Measurements from ENCODE around the gene HELLS.

The HELLS gene

GRCh38 chr10:94607111-94607510 lies 61.5 kb downstream of the HELLS start:
- no peak overlapping the region for H3K4me3 ChIP-seq (ENCODE audit: extremely low read depth, insufficient read depth, low read length, poor library complexity, severe bottlenecking)
- H3K36me3 ChIP-seq (ENCODE audit: control insufficient read depth, insufficient read depth, low read length), result peaks cover 77% of the 10 kb centered on the region
- H3K9me3 ChIP-seq (ENCODE audit: control insufficient read depth, low read length), result no peaks in the 10 kb centered on the region
- no CpG with 5 or more reads among the region's 1 CpG for WGBS, 2 experiments (ENCODE audit: insufficient coverage in 2 of 2)
- H3K27ac ChIP-seq (ENCODE audit: low read depth, low read length, severe bottlenecking), result no peak overlapping the region
- H3K4me1 ChIP-seq (ENCODE audit: control insufficient read depth, insufficient read depth, low read length, poor library complexity, severe bottlenecking), result no peaks in the 10 kb centered on the region

DNA sequence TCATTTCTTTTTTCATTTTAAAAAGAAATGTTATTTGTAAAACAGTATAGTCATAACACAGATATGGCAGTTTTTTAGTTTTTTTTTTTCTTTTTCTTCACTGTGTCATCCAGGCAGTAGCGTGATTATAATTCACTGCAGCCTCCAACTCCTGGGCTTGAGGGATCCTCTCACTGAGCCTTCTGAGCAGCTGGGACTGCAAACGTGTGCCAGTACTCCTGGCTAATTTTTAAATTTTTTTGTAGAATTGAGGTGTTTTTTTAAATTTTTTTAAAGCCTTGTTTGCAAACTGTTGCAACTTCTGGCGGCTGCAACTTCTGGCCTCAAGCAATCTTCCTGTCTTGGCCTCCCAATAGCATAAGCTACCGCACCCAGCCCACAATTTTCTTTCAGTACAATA lies 63.0 kb downstream of the HELLS start:
- Histone ChIP-seq H3K27ac (ENCODE audit: low read depth, low read length, severe bottlenecking) (no peak overlapping the region), H3K4me3 (ENCODE audit: extremely low read depth, insufficient read depth, low read length, poor library complexity, severe bottlenecking) (no peak overlapping the region), H3K36me3 (ENCODE audit: control insufficient read depth, insufficient read depth, low read length) (peaks cover 67% of the 10 kb centered on the region), H3K4me1 (ENCODE audit: control insufficient read depth, insufficient read depth, low read length, poor library complexity, severe bottlenecking) (no peaks in the 10 kb centered on the region), H3K9me3 (ENCODE audit: control insufficient read depth, low read length) (no peaks in the 10 kb centered on the region)
- 94% methylated on average over 2 of the region's 4 CpGs; no CpG with 5 or more reads in 1 of the 2 experiments for WGBS, 2 experiments (ENCODE audit: insufficient coverage in 2 of 2)

DNA sequence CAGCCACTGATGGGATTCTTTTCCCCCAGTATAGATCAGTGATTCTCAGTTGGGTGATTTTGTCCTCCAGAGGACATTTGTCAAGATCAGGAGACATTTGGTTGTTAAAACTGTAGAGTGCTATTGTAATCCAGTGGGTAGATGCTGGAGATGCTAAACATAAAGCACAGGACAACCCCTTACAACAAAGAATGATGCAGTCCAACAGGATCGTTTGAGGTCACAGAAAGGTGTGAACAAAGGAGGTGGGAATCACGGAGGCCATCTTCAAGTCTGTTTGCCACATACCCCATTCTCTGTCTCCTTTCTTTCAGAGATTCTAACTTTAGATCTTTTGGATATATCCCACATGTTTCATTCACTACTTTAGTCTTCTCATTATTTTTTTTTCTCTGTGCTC lies 69.0 kb downstream of the HELLS start:
- Histone ChIP-seq H3K4me3 (ENCODE audit: extremely low read depth, insufficient read depth, low read length, poor library complexity, severe bottlenecking) (no peak overlapping the region), H3K27ac (ENCODE audit: low read depth, low read length, severe bottlenecking) (no peak overlapping the region), H3K4me1 (ENCODE audit: control insufficient read depth, insufficient read depth, low read length, poor library complexity, severe bottlenecking) (no peaks in the 10 kb centered on the region), H3K36me3 (ENCODE audit: control insufficient read depth, insufficient read depth, low read length) (peaks cover 26% of the 10 kb centered on the region), H3K9me3 (ENCODE audit: control insufficient read depth, low read length) (no peaks in the 10 kb centered on the region)
- 83 to 92% methylated on average over 1 to 2 of the region's 2 CpGs for WGBS, 2 experiments (ENCODE audit: insufficient coverage in 2 of 2)

DNA sequence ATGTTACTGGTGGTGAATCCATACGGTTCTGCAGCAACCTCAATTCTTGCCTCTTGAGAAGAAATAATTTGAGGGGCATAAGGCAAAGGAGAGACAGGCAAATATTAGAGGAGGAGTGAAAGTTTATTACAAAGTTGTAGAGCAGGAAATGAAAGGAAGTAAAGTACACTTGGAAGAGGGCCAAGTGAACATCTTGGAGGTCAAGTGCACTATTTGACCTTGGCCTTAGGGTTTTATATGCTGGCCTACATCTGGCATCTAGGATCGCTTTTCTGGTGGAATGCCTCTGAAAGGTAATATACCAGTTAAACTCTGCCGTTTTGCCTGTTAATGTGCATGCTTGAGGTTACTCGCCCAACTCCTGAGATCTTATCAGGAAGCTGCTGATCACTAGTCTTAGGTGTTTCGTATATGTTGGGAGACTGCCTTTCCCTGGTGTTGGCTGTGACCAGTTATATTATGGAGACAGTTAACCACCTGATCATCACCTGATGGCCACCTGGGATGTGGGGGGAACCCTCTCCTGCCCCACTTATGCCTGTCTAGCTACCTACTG lies 71.9 kb downstream of the HELLS start:
- 96% methylated on average over 4 to 5 of the region's 5 CpGs for WGBS, 2 experiments (ENCODE audit: insufficient coverage in 2 of 2)
- no peak overlapping the region for H3K4me3 ChIP-seq (ENCODE audit: extremely low read depth, insufficient read depth, low read length, poor library complexity, severe bottlenecking)
- H3K36me3 ChIP-seq (ENCODE audit: control insufficient read depth, insufficient read depth, low read length), result peaks cover 1% of the 10 kb centered on the region
- H3K27ac ChIP-seq (ENCODE audit: low read depth, low read length, severe bottlenecking), result no peak overlapping the region
- peaks cover 3% of the 10 kb centered on the region for H3K4me1 ChIP-seq (ENCODE audit: control insufficient read depth, insufficient read depth, low read length, poor library complexity, severe bottlenecking)
- H3K9me3 ChIP-seq (ENCODE audit: control insufficient read depth, low read length), result no peaks in the 10 kb centered on the region

GRCh38 chr10:94622666-94623205 lies 77.1 kb downstream of the HELLS start:
- Histone ChIP-seq H3K4me1 (ENCODE audit: control insufficient read depth, insufficient read depth, low read length, poor library complexity, severe bottlenecking) (peaks cover 6% of the 10 kb centered on the region), H3K27ac (ENCODE audit: low read depth, low read length, severe bottlenecking) (peak overlapping the region; percentile 45), H3K9me3 (ENCODE audit: control insufficient read depth, low read length) (peaks cover 10% of the 10 kb centered on the region), H3K36me3 (ENCODE audit: control insufficient read depth, insufficient read depth, low read length) (no peaks in the 10 kb centered on the region), H3K4me3 (ENCODE audit: extremely low read depth, insufficient read depth, low read length, poor library complexity, severe bottlenecking) (no peak overlapping the region)
- WGBS, 2 experiments (ENCODE audit: insufficient coverage in 2 of 2), result no CpG with 5 or more reads among the region's 1 CpG

DNA sequence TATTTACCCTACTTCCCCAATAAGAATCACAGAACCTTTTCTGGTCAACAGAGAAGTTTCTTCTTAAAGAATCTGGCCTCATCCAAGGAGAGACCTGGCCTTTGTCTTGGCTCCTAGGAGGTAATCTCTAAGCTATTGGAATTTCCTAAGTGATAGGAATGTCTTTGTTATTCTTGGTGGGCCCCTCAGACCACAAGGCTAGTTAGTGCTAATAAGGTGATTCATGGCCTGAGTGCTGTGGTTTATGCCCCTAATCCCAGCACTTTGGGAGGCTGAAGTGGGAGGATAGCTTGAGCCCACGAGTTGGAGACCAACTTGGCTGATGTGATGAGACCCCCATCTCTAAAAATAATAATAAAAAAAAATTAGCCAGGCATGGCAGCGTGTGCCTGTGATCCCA lies 78.0 kb downstream of the HELLS start:
- Histone ChIP-seq H3K4me1 (ENCODE audit: control insufficient read depth, insufficient read depth, low read length, poor library complexity, severe bottlenecking) (peaks cover 6% of the 10 kb centered on the region), H3K36me3 (ENCODE audit: control insufficient read depth, insufficient read depth, low read length) (no peaks in the 10 kb centered on the region), H3K27ac (ENCODE audit: low read depth, low read length, severe bottlenecking) (peak overlapping the region; percentile 45), H3K4me3 (ENCODE audit: extremely low read depth, insufficient read depth, low read length, poor library complexity, severe bottlenecking) (no peak overlapping the region), H3K9me3 (ENCODE audit: control insufficient read depth, low read length) (peaks cover 10% of the 10 kb centered on the region)
- 78% methylated on average over 1 of the region's 2 CpGs; no CpG with 5 or more reads in 1 of the 2 experiments for WGBS, 2 experiments (ENCODE audit: insufficient coverage in 2 of 2)

- 60 to 80% methylated on average over 1 of the region's 2 CpGs for WGBS, 2 experiments (ENCODE audit: insufficient coverage in 2 of 2)
- Histone ChIP-seq H3K27ac (ENCODE audit: low read depth, low read length, severe bottlenecking) (no peak overlapping the region), H3K36me3 (ENCODE audit: control insufficient read depth, insufficient read depth, low read length) (no peaks in the 10 kb centered on the region), H3K4me3 (ENCODE audit: extremely low read depth, insufficient read depth, low read length, poor library complexity, severe bottlenecking) (no peak overlapping the region), H3K9me3 (ENCODE audit: control insufficient read depth, low read length) (peaks cover 10% of the 10 kb centered on the region), H3K4me1 (ENCODE audit: control insufficient read depth, insufficient read depth, low read length, poor library complexity, severe bottlenecking) (peaks cover 6% of the 10 kb centered on the region)
These were observed 80.9 kb downstream of the HELLS start for GRCh38 chr10:94626476-94626875.

DNA sequence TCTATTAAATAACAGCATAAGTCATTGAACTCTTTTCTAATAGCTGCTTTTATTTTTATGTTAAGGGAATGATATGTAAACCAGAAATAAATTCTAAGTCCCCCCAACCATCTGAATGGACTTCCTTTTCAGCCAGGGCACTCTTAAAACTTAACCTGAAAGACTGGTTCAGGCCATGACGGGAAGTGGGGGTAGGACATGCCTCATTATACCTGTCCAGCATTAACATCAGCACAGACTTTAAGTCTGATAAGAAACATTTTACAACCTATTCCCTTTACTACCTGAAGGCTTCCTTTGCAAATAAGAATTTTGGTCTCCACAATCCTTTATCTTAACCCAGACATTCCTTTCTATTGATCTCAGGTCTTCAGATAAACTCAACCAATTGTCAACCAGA lies 81.9 kb downstream of the HELLS start:
- peaks cover 3% of the 10 kb centered on the region for H3K4me1 ChIP-seq (ENCODE audit: control insufficient read depth, insufficient read depth, low read length, poor library complexity, severe bottlenecking)
- H3K4me3 ChIP-seq (ENCODE audit: extremely low read depth, insufficient read depth, low read length, poor library complexity, severe bottlenecking), result no peak overlapping the region
- H3K36me3 ChIP-seq (ENCODE audit: control insufficient read depth, insufficient read depth, low read length), result no peaks in the 10 kb centered on the region
- 86 to 88% methylated on average over 1 of the region's 1 CpG for WGBS, 2 experiments (ENCODE audit: insufficient coverage in 2 of 2)
- no peak overlapping the region for H3K27ac ChIP-seq (ENCODE audit: low read depth, low read length, severe bottlenecking)
- H3K9me3 ChIP-seq (ENCODE audit: control insufficient read depth, low read length), result peaks cover 13% of the 10 kb centered on the region

GRCh38 chr10:94630017-94630688 lies 84.6 kb downstream of the HELLS start:
- 0% methylated on average over 2 of the region's 4 CpGs; no CpG with 5 or more reads in 1 of the 2 experiments for WGBS, 2 experiments (ENCODE audit: insufficient coverage in 2 of 2)
- no peaks in the 10 kb centered on the region for H3K4me1 ChIP-seq (ENCODE audit: control insufficient read depth, insufficient read depth, low read length, poor library complexity, severe bottlenecking)
- H3K36me3 ChIP-seq (ENCODE audit: control insufficient read depth, insufficient read depth, low read length), result no peaks in the 10 kb centered on the region
- H3K27ac ChIP-seq (ENCODE audit: low read depth, low read length, severe bottlenecking), result no peak overlapping the region
- peaks cover 10% of the 10 kb centered on the region for H3K9me3 ChIP-seq (ENCODE audit: control insufficient read depth, low read length)
- no peak overlapping the region for H3K4me3 ChIP-seq (ENCODE audit: extremely low read depth, insufficient read depth, low read length, poor library complexity, severe bottlenecking)

- WGBS, 2 experiments (ENCODE audit: insufficient coverage in 2 of 2), result no CpG with 5 or more reads among the region's 3 CpGs
- peaks cover 7% of the 10 kb centered on the region for H3K9me3 ChIP-seq (ENCODE audit: control insufficient read depth, low read length)
- no peaks in the 10 kb centered on the region for H3K36me3 ChIP-seq (ENCODE audit: control insufficient read depth, insufficient read depth, low read length)
- no peaks in the 10 kb centered on the region for H3K4me1 ChIP-seq (ENCODE audit: control insufficient read depth, insufficient read depth, low read length, poor library complexity, severe bottlenecking)
- no peak overlapping the region for H3K4me3 ChIP-seq (ENCODE audit: extremely low read depth, insufficient read depth, low read length, poor library complexity, severe bottlenecking)
- no peak overlapping the region for H3K27ac ChIP-seq (ENCODE audit: low read depth, low read length, severe bottlenecking)
These were observed 85.7 kb downstream of the HELLS start for GRCh38 chr10:94631077-94631875.

All from mesodermal cell (in vitro differentiated cells).